22Rv1 (cell line): Measurements from ENCODE around the gene SNX10.
"Not testable (repeated sequence)": the region's sequence is repeated elsewhere in the genome, so short reads cannot be mapped to it uniquely, and the experiment has no call there.

ENCODE experiments used
- H3K27ac ChIP-seq: fragments of 450-650 bp; 2 replicates; pipeline ENCODE4 v1.5.1; 2017
- CTCF ChIP-seq: fragments of 450-650 bp; IDR thresholded peaks from 2 replicates; pipeline ENCODE4 v1.5.1; 2017; ENCODE audit warnings: mild to moderate bottlenecking
- ZFX ChIP-seq: fragments of 450-650 bp; IDR thresholded peaks from 2 replicates; pipeline ENCODE4 v1.6.1; 2017; ENCODE audit warnings: antibody characterized with exemption, borderline replicate concordance

Gene SNX10

GRCh38 chr7:26291699-26292538 is at the start of gene SNX10:
Gene SNX10, plus strand, starts transcription at chr7:26291862. Its CDS starts 54,581 bp downstream, at chr7:26346443.
- TF ChIP-seq CTCF, result peak; percentile 81
- TF ChIP-seq ZFX, result no peak
- no peak within 1 kb of the TSS for H3K27ac ChIP-seq

GRCh38 chr7:26245150-26245549 is 46.5 kb upstream of the SNX10 start:
- no peak overlapping the region for H3K27ac ChIP-seq
- TF ChIP-seq CTCF, result no peak
- no peak for TF ChIP-seq ZFX

- no peak for TF ChIP-seq CTCF
- no peak for TF ChIP-seq ZFX
- no peak overlapping the region for H3K27ac ChIP-seq
These were observed 41.4 kb upstream of the SNX10 start for GRCh38 chr7:26250239-26250638.

- H3K27ac ChIP-seq, result not testable (repeated sequence)
These were observed 29.8 kb upstream of the SNX10 start for GRCh38 chr7:26261866-26262265.

- TF ChIP-seq CTCF (no peak), ZFX (no peak)
- H3K27ac ChIP-seq, result no peak overlapping the region
These were observed 26.6 kb upstream of the SNX10 start for GRCh38 chr7:26265065-26265464.

GRCh38 chr7:26265499-26266075 is 26.1 kb upstream of the SNX10 start:
- H3K27ac ChIP-seq, result no peak overlapping the region
- no peak for TF ChIP-seq ZFX
- no peak for TF ChIP-seq CTCF

GRCh38 chr7:26267601-26268166 is 24.0 kb upstream of the SNX10 start:
- no peak for TF ChIP-seq ZFX
- TF ChIP-seq CTCF, result no peak
- H3K27ac ChIP-seq, result no peak overlapping the region
